ENCODE measurements around the gene MCM6.

GRCh38 chr2:135890149-135890548 lies 13.9 kb upstream of the MCM6 start:
- TF ChIP-seq CTCF (conservative IDR thresholded peaks at IDR 0.05 in 1 of 2, IDR thresholded peaks at IDR 0.05 in 1 of 2; ENCODE audit: extremely low read depth in 1 of 2, insufficient read depth in 1 of 2, low read depth in 1 of 2, low read length in 2 of 2) (no peak), EZH2 (IDR thresholded peaks at IDR 0.05; ENCODE audit: borderline replicate concordance, low read length) (no peak)

Data from mammary epithelial cell (primary cell).